Liver (tissue), 3 donors: Measurements from ENCODE around the gene ZKSCAN7.

Experiments
- CTCF ChIP-seq: fragments of 150-350 bp; IDR thresholded peaks from 2 replicates; pipeline ENCODE4 v1.5.1; 2017; ENCODE audit warnings: improper control_type of control experiment, low read depth, low read length; ENCODE audit not compliant: missing input control
- EGR1 ChIP-seq, 2 donors: IDR thresholded peaks; 2 replicates each; pipeline ENCODE4 v1.6.1; 2016 to 2018; ENCODE audit warnings: antibody characterized with exemption in 2 of 2, low read depth in 2 of 2
- JUND ChIP-seq, 2 donors: IDR thresholded peaks; 2 replicates each; pipeline ENCODE4 v1.6.1; 2016; ENCODE audit warnings: antibody characterized with exemption in 2 of 2
- MAX ChIP-seq: IDR thresholded peaks from 2 replicates; pipeline ENCODE4 v1.6.1; 2016; ENCODE audit warnings: antibody characterized with exemption
- REST ChIP-seq: IDR thresholded peaks from 2 replicates; pipeline ENCODE4 v1.6.1; 2016; ENCODE audit warnings: antibody characterized with exemption, mild to moderate bottlenecking
- TAF1 ChIP-seq: conservative IDR thresholded peaks from 2 replicates; pipeline ENCODE4 v1.6.1; 2016; ENCODE audit warnings: antibody characterized with exemption, mild to moderate bottlenecking
- YY1 ChIP-seq: IDR thresholded peaks from 2 replicates; pipeline ENCODE4 v1.6.1; 2016; ENCODE audit warnings: antibody characterized with exemption, mild to moderate bottlenecking
- donor health status: healthy.
- donor health status: healthy.

GRCh38 chr3:44568561-44568960 lies 13.6 kb downstream of the ZKSCAN7 start:
- TF ChIP-seq TAF1 (no peak), CTCF (no peak), MAX (no peak), YY1 (no peak), REST (no peak), JUND (IDR thresholded peaks at IDR 0.05) (no peak), EGR1 (IDR thresholded peaks at IDR 0.05; ENCODE audit: low read depth in 2 of 2) (no peak)
